Immature natural killer cell (primary cell): ENCODE data around the gene CDC14A. TPM values are rescaled to one million over a fixed set of nuclear protein-coding genes. Genes with fewer than 3 reads are reported as not detected.

Source experiments
- DNase-seq, 3 donors: peaks; one replicate each; pipeline ENCODE4 v3.0.0; 2022; ENCODE audit warnings: mixed read lengths in 1 of 3
- H3K27ac Mint-ChIP-seq, 6 donors: one replicate each; pipeline ENCODE4 v1.8.0; 2020; ENCODE audit warnings: mixed read lengths in 6 of 6, mild to moderate bottlenecking in 5 of 6, inconsistent platforms in 4 of 6, moderate library complexity in 3 of 6
- H3K27me3 Mint-ChIP-seq, 3 donors: one replicate each; pipeline ENCODE4 v1.8.0; 2020 to 2021; ENCODE audit warnings: low read depth in 3 of 3, mild to moderate bottlenecking in 3 of 3, mixed read lengths in 3 of 3, moderate library complexity in 3 of 3, inconsistent platforms in 1 of 3
- H3K36me3 Mint-ChIP-seq, 3 donors: one replicate each; pipeline ENCODE4 v1.8.0; 2020; ENCODE audit warnings: mixed read lengths in 3 of 3, inconsistent platforms in 2 of 3, mild to moderate bottlenecking in 2 of 3
- H3K4me1 Mint-ChIP-seq, 2 donors: one replicate each; pipeline ENCODE4 v1.8.0; 2020; ENCODE audit warnings: inconsistent platforms in 2 of 2, mild to moderate bottlenecking in 2 of 2, mixed read lengths in 2 of 2, moderate library complexity in 1 of 2
- H3K4me3 Mint-ChIP-seq, 5 donors: one replicate each; pipeline ENCODE4 v1.8.0; 2020; ENCODE audit warnings: mild to moderate bottlenecking in 5 of 5, mixed read lengths in 5 of 5, inconsistent platforms in 3 of 5, moderate library complexity in 3 of 5
- H3K9me3 Mint-ChIP-seq, 6 donors: one replicate each; pipeline ENCODE4 v1.8.0; 2020; ENCODE audit warnings: mild to moderate bottlenecking in 6 of 6, mixed read lengths in 6 of 6, inconsistent platforms in 4 of 6, moderate library complexity in 3 of 6
- polyA plus RNA-seq, 3 donors: library from polyadenylated mRNA; unstranded; fragments of 300-500 nt; fragmentation: Illumina TruSeq; gene quantifications; one replicate each; pipeline ENCODE4 v1.2.3, GENCODE V29; 2021

Gene CDC14A
- polyA plus RNA-seq, 3 donors from 2014 or later = 5.8 to 15.4 (median 10.9) TPM

DNA sequence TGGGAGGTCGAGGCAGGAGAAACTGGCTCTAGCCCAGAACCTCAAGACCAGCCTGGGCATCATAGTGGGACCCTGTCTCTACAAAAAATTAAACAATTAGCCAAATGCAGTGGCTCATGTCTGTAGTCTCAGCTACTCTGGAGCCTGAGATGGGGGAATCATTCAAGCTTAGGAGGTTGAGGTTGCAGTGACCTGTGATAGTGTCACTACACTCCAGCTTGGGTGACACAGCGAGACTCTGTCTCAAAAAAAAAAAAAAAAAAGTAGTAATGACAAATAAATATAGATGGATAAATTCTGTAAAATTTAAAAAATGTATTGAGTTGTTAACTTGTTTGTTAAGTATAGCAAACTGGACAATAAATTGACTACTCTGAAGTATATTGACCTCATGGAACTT lies 5.9 kb upstream of the CDC14A start:
- DNase-seq = no peak
- peaks cover 0 to 7% (median 2%) of the 10 kb centered on the region in 3 donors for H3K27me3 Mint-ChIP-seq
- H3K27ac Mint-ChIP-seq = no peak overlapping the region
- H3K36me3 Mint-ChIP-seq = no peaks in the 10 kb centered on the region
- peaks cover 5 to 11% of the 10 kb centered on the region in 2 donors for H3K4me1 Mint-ChIP-seq
- no peaks in the 10 kb centered on the region for H3K9me3 Mint-ChIP-seq
- no peak overlapping the region for H3K4me3 Mint-ChIP-seq

DNA sequence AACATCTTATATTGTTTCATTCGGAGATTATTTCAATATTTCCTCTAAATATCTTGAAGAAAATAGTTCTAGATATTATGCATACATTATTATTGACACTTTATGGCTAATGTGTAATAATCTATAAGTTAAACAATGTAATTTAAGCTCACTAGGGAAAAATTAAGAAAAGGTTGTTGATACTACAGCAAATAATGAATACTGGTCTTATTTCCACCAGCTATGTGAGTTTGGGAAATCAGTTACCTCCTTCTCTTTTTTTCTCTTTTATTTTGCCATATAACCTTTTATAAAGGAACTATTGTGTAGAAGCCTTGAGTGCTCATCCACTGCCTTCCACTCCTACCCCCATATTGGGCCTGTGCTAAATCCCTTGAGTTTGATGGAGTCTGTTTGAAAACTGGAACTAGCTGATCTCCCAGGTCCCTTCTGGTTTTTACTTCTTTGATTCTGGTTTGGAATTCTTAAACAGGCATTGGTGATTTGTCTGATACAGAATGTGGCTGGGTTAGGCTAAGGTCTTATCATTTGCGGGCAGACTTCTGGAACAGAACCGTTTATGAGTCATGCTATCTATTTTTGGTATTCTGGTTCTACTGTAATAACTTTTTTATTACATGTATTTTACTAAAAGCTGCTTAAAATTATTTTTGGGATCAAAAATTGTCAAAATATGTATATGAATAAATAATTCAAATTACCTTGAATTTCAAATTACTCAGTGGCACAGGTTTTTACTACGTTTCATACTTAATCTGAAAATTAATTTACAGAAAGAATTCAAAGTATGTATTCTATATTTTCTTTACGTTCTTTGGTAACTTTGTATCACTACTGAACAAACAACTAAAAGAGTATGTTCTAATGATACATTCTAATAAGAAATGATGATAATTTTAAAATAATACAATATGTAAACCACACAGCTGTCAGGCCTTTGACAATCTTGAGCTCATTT lies 5.0 kb upstream of the CDC14A start:
- no peaks in the 10 kb centered on the region for H3K36me3 Mint-ChIP-seq
- no peak overlapping the region for H3K4me3 Mint-ChIP-seq
- H3K4me1 Mint-ChIP-seq = peaks cover 5 to 11% of the 10 kb centered on the region in 2 donors
- H3K27ac Mint-ChIP-seq = no peak overlapping the region
- DNase-seq = no peak
- H3K9me3 Mint-ChIP-seq = no peaks in the 10 kb centered on the region
- H3K27me3 Mint-ChIP-seq = peaks cover 6 to 16% (median 7%) of the 10 kb centered on the region in 3 donors

- Mint-ChIP-seq H3K36me3 (no peaks in the 10 kb centered on the region), H3K27me3 (peaks cover 10 to 20% (median 10%) of the 10 kb centered on the region in 3 donors), H3K4me1 (peaks cover 11 to 18% of the 10 kb centered on the region in 2 donors), H3K27ac (no peak overlapping the region), H3K9me3 (no peaks in the 10 kb centered on the region), H3K4me3 (no peak overlapping the region)
- no peak for DNase-seq
Observed at GRCh38 chr1:100348549-100349144, 3.7 kb upstream of the CDC14A start.

DNA sequence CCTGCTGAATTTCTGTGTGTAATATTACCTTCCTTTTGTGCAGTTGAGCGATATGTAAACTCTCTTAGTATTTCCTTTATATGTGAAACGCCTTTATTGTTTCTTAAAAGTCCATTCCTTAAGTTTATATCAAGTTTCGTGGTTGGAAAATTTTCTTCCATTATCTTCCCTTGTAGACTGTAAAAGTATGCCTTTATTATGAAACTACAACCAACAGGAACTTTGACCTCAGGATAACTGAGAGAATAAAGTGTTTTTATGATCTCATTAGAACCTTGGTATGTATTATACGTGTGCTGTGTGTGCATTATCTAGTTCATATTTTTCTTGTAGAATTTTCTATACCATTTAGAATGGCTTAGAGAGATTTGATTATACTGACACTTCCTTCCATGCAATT lies 3.1 kb upstream of the CDC14A start:
- no peaks in the 10 kb centered on the region for H3K36me3 Mint-ChIP-seq
- no peak overlapping the region for H3K27ac Mint-ChIP-seq
- no peak for DNase-seq
- H3K4me1 Mint-ChIP-seq = peaks cover 17 to 24% of the 10 kb centered on the region in 2 donors
- peaks cover 10 to 20% (median 10%) of the 10 kb centered on the region in 3 donors for H3K27me3 Mint-ChIP-seq
- no peaks in the 10 kb centered on the region for H3K9me3 Mint-ChIP-seq
- H3K4me3 Mint-ChIP-seq = no peak overlapping the region

DNA sequence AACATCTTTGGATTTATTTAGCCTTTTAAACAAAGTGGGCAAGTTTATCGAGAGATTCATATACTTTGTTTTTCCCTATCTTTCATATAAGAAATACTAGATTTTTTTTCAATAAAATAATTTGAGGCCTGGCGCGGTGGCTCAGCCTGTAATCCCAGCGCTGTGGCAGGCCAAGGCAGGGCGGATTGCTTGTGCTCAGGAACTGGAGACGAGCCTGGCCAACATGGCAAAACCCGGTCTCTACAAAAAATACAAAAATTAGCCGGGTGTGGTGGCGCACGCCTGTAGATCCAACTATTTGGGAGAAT lies 1.6 kb upstream of the CDC14A start:
- Mint-ChIP-seq H3K27ac (peak overlapping the region; percentile 86 to 99 (median 94)), H3K4me3 (peak overlapping the region; percentile 94 to 99 (median 97)), H3K36me3 (no peaks in the 10 kb centered on the region), H3K9me3 (no peaks in the 10 kb centered on the region), H3K27me3 (peaks cover 10 to 20% (median 11%) of the 10 kb centered on the region in 3 donors), H3K4me1 (peaks cover 32 to 39% of the 10 kb centered on the region in 2 donors)
- no peak for DNase-seq

- Mint-ChIP-seq H3K4me3 (peak overlapping the region; percentile 94 to 99 (median 97)), H3K27ac (peak overlapping the region; percentile 86 to 99 (median 94)), H3K36me3 (no peaks in the 10 kb centered on the region), H3K4me1 (peaks cover 38 to 45% of the 10 kb centered on the region in 2 donors), H3K9me3 (no peaks in the 10 kb centered on the region), H3K27me3 (peaks cover 10 to 20% (median 11%) of the 10 kb centered on the region in 3 donors)
- peak; percentile 77 to 78 (median 78) for DNase-seq
Observed at GRCh38 chr1:100351095-100351887, 1.0 kb upstream of the CDC14A start.

GRCh38 chr1:100353071-100353801 lies 930 bp downstream of the CDC14A start:
- Mint-ChIP-seq H3K36me3 (no peaks in the 10 kb centered on the region), H3K4me1 (peaks cover 57 to 64% of the 10 kb centered on the region in 2 donors), H3K4me3 (peak overlapping the region; percentile 89 to 99 (median 95)), H3K27ac (peak overlapping the region; percentile 70 to 98 (median 86)), H3K27me3 (peaks cover 10 to 17% (median 11%) of the 10 kb centered on the region in 3 donors), H3K9me3 (no peaks in the 10 kb centered on the region)
- DNase-seq = peak in 1 of 3 donors; percentile 41

DNA sequence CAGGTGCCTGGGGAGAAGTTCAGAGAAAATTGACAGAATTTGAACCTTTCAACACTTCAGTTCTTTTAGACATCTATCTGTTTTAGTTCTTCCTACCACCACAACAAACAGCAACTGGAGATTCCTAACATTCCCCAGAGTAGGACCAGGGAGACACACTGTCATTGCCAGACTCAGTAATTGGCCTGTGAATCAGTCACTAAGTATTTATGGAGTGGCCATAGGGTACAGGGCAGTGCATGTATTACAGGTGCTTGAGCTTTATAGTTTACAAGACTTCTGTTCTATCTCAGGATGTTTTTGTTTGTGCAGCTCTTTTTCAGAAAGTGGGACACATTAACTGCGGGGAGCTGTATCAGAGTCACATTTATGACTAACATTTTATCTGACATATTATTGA lies 1.7 kb downstream of the CDC14A start:
- peak overlapping the region; percentile 89 to 99 (median 95) for H3K4me3 Mint-ChIP-seq

GRCh38 chr1:100354971-100355394 lies 2.7 kb downstream of the CDC14A start:
- H3K36me3 Mint-ChIP-seq = no peaks in the 10 kb centered on the region
- peak overlapping the region; percentile 17 to 98 (median 78) for H3K27ac Mint-ChIP-seq
- H3K4me1 Mint-ChIP-seq = peaks cover 70 to 79% of the 10 kb centered on the region in 2 donors
- no peaks in the 10 kb centered on the region for H3K9me3 Mint-ChIP-seq
- DNase-seq = peak in 1 of 3 donors; percentile 17
- peaks cover 10 to 17% (median 11%) of the 10 kb centered on the region in 3 donors for H3K27me3 Mint-ChIP-seq
- H3K4me3 Mint-ChIP-seq = peak overlapping the region; percentile 89 to 99 (median 95)

More for the DNA sequence above, 1.7 kb downstream of the CDC14A start:
- no peaks in the 10 kb centered on the region for H3K36me3 Mint-ChIP-seq
- peaks cover 10 to 17% (median 11%) of the 10 kb centered on the region in 3 donors for H3K27me3 Mint-ChIP-seq
- peaks cover 62 to 71% of the 10 kb centered on the region in 2 donors for H3K4me1 Mint-ChIP-seq
- peak overlapping the region; percentile 70 to 98 (median 86) for H3K27ac Mint-ChIP-seq
- DNase-seq = no peak
- H3K9me3 Mint-ChIP-seq = no peaks in the 10 kb centered on the region

DNA sequence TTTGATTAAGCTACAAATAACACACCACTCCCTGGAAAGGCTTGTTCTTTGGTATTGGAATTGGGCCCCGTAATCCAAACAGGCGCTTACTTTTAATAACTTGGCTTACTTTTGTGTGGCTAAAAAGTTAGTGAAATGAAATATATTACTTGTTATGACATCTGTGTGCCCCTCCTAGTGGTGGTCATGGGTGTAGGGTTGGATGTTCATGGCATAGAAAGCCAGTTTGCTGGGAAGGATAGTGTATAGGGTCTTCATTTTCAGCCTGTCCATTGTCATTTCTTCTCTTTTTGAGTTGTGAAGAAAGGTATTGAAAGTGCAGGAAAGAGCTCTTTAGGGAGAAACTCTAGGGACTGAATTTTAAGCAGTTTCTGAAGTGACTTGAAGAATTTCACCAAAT lies 5.9 kb downstream of the CDC14A start:
- peaks cover 0 to 2% (median 1%) of the 10 kb centered on the region in 3 donors for H3K27me3 Mint-ChIP-seq
- peak in 1 of 3 donors; percentile 15 for DNase-seq
- H3K9me3 Mint-ChIP-seq = no peaks in the 10 kb centered on the region
- H3K36me3 Mint-ChIP-seq = peaks cover 0 to 8% (median 8%) of the 10 kb centered on the region in 3 donors
- H3K4me1 Mint-ChIP-seq = peaks cover 89 to 91% of the 10 kb centered on the region in 2 donors
- H3K27ac Mint-ChIP-seq = peak overlapping the region in 5 of 6 donors; percentile 18 to 69 (median 55)
- peak overlapping the region in 3 of 5 donors; percentile 13 to 50 (median 14) for H3K4me3 Mint-ChIP-seq

GRCh38 chr1:100359139-100359538 lies 6.8 kb downstream of the CDC14A start:
- no peaks in the 10 kb centered on the region for H3K9me3 Mint-ChIP-seq
- peaks cover 0 to 8% (median 8%) of the 10 kb centered on the region in 3 donors for H3K36me3 Mint-ChIP-seq
- H3K4me3 Mint-ChIP-seq = peak overlapping the region in 2 of 5 donors; percentile 16 to 18
- peaks cover 0 to 1% (median 0%) of the 10 kb centered on the region in 3 donors for H3K27me3 Mint-ChIP-seq
- peak overlapping the region in 3 of 6 donors; percentile 1 to 26 (median 24) for H3K27ac Mint-ChIP-seq
- no peak for DNase-seq
- H3K4me1 Mint-ChIP-seq = peaks cover 82 to 83% of the 10 kb centered on the region in 2 donors

- Mint-ChIP-seq H3K27ac (peak overlapping the region in 4 of 6 donors; percentile 4 to 63 (median 18)), H3K27me3 (no peaks in the 10 kb centered on the region), H3K9me3 (no peaks in the 10 kb centered on the region), H3K4me1 (peaks cover 81 to 83% of the 10 kb centered on the region in 2 donors), H3K4me3 (peak overlapping the region in 1 of 5 donors; percentile 23), H3K36me3 (peaks cover 11 to 13% (median 12%) of the 10 kb centered on the region in 3 donors)
- DNase-seq = no peak
Observed at GRCh38 chr1:100360790-100361510, 8.6 kb downstream of the CDC14A start.
